GM10266 (cell line): Measurements from ENCODE around the gene GRWD1.

ENCODE experiments used
- DNase-seq: peaks from one replicate; pipeline ENCODE4 v3.0.0; 2012; ENCODE audit errors: extremely low spot score
- CTCF ChIP-seq: IDR thresholded peaks from 2 replicates; pipeline ENCODE4 v1.5.1; 2012; ENCODE audit warnings: mild to moderate bottlenecking, low read depth; ENCODE audit not compliant: control insufficient read depth, insufficient read depth; ENCODE audit errors: missing control alignments

GRWD1 gene

GRCh38 chr19:48480183-48480557 is 34.4 kb downstream of the GRWD1 start:
- no peak for TF ChIP-seq CTCF
- DNase-seq: no peak

GRCh38 chr19:48480558-48481500 is 35.0 kb downstream of the GRWD1 start:
- DNase-seq: no peak
- no peak for TF ChIP-seq CTCF

- DNase-seq: no peak
- TF ChIP-seq CTCF: no peak
These were observed 36.3 kb downstream of the GRWD1 start for GRCh38 chr19:48481846-48482639.

GRCh38 chr19:48483301-48483700 is 37.5 kb downstream of the GRWD1 start:
- no peak for DNase-seq

GRCh38 chr19:48484247-48484893 is 38.6 kb downstream of the GRWD1 start:
- DNase-seq: no peak

More at GRCh38 chr19:48483301-48483700, 37.5 kb downstream of the GRWD1 start:
- TF ChIP-seq CTCF: no peak

More at GRCh38 chr19:48484247-48484893, 38.6 kb downstream of the GRWD1 start:
- TF ChIP-seq CTCF: no peak
